IPS-NIHi11 (cell line): Measurements from ENCODE around the gene NME3.
"Not testable (repeated sequence)": the region's sequence is repeated elsewhere in the genome, so short reads cannot be mapped to it uniquely, and the experiment has no call there.

Experiments used
- DNase-seq: peaks from one replicate; pipeline ENCODE4 v3.0.0; 2012; ENCODE audit warnings: mixed read lengths, low spot score

NME3 gene

GRCh38 chr16:1747934-1748333 lies 23.4 kb downstream of the NME3 start:
- no peak for DNase-seq

DNA sequence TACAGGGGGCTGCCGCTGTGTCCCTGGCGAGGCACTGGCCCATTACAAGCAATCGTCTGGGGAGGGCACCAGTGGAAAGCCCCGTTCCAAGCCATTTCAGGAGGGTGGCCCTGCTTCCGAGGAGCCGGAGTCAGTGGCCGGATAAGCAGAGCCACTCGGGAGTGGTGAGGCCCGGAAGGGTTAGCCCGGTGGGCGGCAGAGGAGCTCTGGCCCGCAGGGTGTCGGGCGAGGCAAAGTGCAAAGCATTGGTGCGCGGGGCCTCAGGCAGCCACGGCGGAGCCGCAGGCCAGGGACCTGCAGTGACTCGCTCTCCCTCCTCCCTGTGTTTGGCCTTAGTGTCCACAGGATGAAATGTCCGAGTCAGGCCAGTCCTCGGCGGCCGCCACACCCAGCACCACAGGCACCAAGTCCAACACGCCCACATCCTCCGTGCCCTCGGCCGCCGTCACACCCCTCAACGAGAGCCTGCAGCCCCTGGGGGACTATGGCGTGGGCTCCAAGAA lies 24.6 kb downstream of the NME3 start:
- DNase-seq, result peak; percentile 12

DNA sequence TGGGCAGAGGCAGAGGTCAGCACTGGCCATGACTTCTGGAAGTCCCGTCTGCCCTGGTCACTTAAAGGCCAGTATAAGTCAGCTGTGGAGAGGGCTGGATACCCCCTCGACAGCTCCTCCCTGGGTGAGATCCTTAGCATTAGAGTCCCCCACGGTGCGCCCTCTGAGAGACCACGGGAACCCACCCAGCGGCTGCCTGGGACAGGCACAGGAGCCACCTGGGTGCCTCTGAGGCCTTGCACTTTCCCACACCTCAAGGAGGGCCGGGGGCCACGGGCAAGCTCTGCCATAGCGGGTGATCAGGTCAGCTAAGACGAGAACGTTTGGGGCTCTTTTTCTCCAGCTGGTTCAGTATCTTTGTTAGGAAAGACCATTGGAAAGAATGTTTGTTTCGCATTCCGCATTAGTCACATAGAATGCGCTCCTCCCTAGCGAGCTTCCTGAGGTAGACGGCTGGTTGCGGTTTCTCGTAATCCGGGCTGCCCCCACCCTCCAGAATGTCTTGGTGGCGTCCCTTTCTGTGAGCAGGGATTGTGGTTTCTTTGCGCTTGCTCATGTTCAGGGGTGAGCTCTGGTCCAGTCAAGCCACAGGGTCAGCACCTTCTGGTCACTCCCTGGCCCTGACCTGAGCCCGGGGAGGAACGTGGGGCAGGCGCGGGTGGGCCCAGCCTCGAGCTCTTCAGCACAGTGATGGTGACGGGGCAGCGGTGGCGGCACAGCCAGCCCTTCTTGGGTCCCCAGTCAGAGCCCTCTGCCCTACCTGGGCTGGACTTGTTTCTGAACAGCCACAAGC lies 25.2 kb downstream of the NME3 start:
- peak; percentile 21 for DNase-seq

- DNase-seq, result peak; percentile 12
Measured at GRCh38 chr16:1745181-1745899, 26.0 kb downstream of the NME3 start.

DNA sequence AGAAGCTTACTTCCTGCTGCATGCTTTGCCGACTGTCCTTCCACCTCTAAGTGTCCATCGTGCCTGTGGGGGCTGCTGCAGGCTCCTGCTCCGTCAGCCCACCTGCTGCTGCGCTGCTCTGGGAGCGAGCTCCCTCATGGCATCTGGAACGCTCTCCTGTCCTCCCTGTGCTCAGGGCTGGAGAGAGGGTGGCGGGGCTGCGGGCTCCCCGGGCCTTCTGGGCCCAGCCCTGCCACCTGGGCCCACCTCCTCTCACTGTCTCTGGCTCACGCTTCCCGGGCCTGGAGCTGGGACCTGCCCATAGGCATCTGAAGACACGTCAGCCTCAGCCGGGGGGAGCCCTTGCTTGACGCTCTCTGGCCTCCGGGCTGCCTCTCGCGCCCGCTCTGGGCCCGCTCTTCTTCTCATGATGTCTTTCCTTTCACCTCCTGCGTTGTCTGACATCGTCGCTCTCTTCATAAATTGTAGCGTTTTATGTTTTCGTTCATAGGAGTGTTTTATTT lies 27.0 kb downstream of the NME3 start:
- DNase-seq, result peak; percentile 37

GRCh38 chr16:1743376-1744337 lies 27.7 kb downstream of the NME3 start:
- DNase-seq, result peak; percentile 10

GRCh38 chr16:1741553-1742165 lies 29.7 kb downstream of the NME3 start:
- DNase-seq, result no peak

DNA sequence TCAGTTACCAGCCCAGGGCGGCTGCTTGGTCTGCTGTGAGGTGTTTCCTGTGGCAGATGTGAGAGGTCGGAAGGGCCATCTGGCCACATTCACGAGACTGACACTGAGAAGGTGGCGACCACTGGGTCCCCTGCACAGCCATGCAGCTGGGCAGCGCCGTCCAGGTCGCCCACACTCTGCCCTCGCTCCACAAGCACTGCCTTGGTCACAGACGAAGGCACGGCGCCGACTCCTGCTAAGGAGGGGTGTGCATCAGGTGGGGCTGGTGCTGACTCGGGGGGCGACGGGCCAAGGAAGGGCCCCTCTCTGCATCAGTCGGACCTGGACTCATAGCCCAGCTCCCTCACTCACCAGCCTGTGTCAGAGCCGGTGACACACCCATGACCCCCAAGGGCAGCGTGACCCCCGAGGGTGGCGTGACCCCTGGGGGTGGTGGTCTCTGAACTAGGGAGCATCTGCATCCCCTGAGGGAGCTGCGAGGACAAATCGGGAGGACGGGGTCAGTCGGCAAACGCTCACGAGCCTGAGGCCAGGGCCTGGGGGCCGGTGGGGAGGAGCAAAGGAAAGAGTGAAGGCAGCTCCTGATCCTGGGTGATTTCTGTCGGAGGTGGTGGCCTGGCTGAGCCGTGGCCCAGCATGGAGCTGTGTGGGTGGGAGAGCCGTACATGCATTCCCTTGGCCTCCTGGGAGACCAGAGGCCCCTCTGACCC lies 30.4 kb downstream of the NME3 start:
- DNase-seq, result no peak

GRCh38 chr16:1740234-1740633 lies 31.1 kb downstream of the NME3 start:
- no peak for DNase-seq

GRCh38 chr16:1734816-1735215 lies 36.5 kb downstream of the NME3 start:
- no peak for DNase-seq

DNA sequence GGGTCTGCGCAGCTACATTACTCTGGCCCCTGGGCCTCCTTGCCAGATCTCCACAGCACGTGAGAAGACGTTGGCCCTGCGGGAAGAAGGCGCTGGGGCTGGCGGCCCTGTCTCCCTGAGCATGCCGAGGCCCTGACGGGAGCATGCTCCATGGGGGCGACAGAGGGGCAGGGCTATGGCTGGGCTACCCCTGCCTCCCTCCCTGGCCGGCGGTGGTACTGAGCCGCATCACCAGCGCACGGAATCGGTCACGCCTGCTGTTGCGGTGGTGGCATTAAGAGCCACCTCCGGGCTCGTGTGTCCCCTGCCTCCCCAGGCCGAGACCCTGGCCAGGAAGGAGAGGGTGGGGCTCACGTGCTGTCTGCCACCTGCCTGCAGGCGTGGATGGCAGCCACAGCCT lies 37.2 kb downstream of the NME3 start:
- peak; percentile 16 for DNase-seq

DNA sequence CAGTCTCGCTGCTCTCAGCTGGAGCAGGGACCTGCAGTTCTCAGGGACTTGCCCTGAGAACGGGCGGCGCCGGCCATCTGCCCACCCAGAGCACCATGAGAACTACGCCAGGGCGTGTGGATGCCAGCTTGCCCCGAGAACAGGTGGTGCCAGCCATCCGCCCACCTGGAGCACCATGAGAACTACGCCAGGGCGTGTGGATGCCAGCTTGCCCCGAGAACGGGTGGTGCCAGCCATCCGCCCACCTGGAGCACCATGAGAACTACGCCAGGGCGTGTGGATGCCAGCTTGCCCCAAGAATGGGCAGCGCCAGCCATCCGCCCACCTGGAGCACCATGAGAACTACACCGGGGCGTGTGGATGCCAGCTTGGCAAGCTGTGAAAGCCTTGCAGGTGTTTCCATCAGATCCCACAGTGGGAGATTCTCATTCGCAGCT lies 38.8 kb downstream of the NME3 start:
- DNase-seq, result not testable (repeated sequence)

- no peak for DNase-seq
Measured at GRCh38 chr16:1732071-1732470, 39.3 kb downstream of the NME3 start.

- DNase-seq, result no peak
Measured at GRCh38 chr16:1731603-1732002, 39.7 kb downstream of the NME3 start.

DNA sequence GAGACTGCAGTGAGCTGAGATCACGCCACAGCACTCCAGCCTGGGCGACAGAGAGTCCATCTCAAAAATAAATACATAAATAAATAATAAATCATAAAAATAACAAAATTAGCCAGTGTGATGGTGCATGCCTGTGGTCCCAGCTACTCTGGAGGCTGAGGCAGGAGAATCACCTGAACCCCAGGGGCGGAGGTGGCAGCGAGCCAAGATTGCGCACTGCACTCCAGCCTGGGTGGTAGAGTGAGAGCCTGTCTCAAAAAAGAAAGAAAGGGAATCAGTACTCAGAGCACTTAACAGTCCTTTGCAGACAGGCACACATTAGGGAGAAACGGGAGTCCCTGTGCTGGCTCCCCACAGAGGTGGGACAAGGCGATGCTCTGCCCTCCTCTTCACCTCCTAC lies 40.3 kb downstream of the NME3 start:
- peak; percentile 13 for DNase-seq

GRCh38 chr16:1729445-1729844 lies 41.9 kb downstream of the NME3 start:
- peak; percentile 21 for DNase-seq

DNA sequence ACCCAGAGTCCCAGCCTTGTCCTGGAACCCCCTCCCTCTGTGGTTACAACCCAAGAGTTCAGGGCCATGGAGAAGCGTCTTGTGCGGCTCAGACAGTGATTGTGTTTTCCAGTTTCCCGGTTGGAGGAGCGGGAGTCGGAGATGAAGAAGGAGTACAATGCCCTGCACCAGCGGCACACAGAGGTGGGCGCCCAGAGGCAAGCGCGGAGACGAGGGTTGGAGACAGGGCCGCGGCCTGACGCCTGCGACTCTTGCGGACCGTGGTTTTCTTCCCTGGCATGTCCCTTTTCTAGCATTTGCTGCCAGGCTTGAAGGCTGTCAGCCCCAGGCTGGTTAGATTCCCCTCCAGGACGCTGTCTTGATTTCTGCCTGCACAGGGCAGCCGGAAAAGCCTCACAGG lies 42.3 kb downstream of the NME3 start:
- DNase-seq, result no peak

DNA sequence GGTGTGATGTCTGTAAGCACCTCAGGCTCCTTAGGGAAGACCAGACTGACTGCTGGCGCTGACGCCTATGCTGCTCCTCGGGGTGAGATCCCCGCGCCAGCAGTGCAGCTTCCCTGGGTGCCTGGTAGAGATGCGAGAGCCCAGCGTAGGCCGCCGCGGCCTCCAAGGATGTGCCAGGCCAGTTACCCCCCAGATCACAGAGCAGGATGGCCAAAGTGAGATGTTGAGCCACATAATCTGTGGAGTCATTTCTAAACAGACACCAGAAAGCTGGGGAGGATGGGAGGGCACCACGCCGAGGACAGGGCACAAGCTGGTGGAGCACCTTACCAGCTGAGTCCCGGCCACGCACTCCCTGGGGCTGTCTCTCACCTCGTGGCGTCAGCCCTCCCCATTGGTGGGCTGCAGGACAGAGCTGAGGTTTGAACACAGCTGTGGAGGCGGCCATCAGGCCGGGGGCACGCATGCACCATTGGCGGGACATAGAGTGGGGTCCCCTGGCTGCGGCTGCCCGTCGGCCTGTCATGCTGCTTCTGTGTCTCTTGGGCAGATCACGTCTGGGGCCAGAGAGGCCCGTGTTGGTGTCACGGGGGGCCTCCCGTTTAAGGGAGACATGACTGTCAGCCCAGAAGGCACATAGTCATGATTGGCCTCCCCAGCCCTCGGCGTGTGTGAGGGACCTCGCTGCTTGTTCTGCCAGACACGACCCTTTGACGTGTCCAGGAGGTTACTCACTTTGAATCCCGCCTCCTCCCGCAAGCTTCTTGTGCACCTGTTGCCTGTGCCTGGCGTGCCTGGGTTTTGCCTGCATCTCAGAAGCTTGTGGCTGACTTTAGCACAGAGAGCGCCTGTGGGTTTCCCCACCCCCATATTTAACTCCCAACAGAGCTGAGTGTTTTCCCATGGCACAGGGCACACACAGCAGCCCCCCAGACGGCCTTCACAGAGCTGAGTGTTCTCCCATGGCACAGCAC lies 43.4 kb downstream of the NME3 start:
- no peak for DNase-seq

GRCh38 chr16:1726661-1727502 lies 44.5 kb downstream of the NME3 start:
- DNase-seq, result no peak
